NCI-H1092 (cell line): ENCODE data around the gene SCLT1.
A peak's percentile ranks its signal among the peaks of the same experiment; 100 is the strongest.
"Not testable (repeated sequence)": the region's sequence is repeated elsewhere in the genome, so short reads cannot be mapped to it uniquely, and the experiment has no call there.

Experiments
- DNase-seq: peaks from one replicate; lab custom pipeline; 2025; lab: John Stamatoyannopoulos, UW

SCLT1 gene

DNA sequence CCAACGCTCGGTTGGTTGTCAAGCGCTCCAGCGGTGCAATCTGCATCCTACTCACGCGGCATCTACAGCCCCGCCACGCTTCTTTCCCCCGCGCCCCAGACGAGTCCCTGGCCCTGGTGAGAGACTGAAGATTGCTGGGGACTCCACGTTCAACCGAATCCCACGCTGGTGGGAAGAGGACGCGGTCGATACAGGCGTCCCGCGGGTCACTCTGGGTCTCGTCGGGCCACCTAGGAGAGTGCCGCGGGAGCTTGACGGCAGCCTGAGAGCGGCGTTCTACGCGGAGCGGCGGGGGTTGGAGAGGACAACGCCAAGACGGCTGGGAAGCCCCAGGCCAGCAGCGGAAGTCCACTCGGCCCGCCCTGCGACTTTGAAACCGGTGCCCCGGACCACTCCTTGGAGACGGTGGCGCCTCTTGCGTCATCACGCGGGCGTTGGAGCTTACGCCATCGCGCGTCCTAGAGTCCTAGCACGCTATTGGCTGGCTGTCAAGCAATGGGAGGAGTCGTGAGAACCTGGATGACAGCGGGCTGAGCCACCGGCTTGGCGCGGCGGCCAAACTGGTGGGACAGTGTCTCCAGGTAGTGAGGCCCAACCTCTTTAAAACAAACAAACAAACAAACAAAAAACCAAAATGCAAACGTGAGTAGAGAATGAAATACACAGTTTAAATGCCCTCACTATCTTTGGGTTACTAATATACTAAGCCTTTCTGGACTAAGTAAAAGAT is at the start of gene SCLT1:
Gene SCLT1 (minus strand): TSS at position 349 of the 730 bp plus-strand sequence. CDS start 436 bp downstream, outside the sequence.
- DNase-seq: peak; percentile 98

DNA sequence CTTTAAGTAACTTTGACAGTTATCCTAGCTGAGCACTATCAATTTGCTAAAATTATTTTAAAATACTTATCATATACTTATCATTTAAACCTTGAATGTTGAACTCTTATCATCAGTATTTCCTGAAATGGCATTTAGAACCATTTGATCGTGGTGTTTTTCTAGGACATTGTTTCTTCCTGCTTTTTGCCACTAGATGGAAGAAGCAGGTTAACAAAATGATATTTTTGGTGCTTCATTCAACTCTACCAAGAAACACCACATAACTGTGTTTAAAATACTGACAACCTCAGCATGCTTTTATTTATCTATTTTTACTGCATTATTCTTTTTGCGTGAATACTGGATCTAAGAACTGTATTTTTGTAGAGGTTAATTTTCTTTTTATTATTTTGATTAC is 47.2 kb upstream of the SCLT1 start:
- no peak for DNase-seq

DNA sequence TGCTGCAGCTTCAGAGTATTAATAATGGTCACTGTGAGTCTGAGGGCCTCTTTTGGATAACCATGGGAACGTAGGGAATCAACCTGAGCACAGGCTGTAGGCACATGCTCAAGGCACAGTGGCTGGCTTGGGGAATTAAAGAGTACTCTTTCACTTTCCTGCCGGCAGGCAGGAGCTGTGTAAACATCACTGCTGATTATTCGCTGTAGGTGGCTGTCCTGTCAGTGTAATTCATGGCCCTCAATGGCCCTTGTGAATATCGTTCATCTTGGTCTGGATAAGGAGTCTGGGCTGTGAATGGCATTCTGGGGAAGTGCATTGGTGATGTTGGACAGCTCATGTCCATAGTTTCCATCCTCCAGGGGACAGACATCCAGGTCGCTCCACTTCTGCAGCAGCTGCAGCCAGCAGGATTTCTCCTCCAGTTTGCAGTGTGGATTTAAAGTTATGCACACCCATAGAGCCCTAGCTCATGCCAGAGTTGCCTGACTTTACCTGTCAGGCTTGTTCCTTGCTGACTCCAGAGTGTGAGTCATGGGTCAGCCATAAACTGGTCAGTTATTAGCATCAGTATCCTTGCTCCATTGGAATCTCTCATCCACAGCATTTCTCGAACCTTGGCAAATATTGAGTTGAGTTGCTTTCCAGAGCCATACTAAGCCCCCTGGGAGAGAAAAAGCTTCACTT is 45.6 kb upstream of the SCLT1 start:
- DNase-seq: no peak

DNA sequence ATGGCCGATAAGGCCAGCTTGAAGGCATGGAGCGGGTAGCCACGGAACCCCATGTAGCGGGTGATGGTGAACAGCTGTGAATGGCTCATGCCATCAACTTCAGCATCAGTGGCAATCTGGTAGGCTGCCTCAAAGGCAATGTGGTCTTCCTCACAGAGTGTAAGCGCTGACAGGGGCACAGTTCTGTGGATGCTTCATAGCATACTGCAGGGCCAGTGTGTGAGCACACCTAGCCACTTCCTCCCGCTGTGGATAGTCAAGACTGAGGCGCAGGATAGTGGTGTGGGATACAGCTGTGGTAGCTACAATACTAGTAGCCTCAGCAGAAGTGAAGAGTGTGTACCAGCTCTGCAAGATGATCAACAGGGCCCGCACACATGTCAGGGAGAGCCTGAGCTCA is 43.1 kb upstream of the SCLT1 start:
- no peak for DNase-seq

DNA sequence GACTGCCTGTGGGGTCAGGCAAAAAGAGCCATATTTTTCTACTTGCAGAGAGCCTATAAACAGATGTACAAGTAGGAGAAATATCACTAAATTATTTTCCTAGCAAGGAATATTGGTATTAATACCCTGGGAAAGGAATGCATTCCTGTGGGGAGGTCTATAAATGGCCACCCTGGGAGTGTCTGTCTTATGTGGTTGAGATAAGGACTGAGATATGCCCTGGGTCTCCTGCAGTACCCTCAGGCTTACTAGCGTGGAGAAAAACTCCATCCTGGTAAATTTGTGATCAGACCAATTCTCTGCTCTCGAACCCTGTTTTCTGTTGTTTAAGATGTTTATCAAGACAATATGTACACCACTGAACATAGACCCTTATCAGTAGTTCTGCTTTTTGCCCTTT is 38.0 kb upstream of the SCLT1 start:
- DNase-seq: no peak

DNA sequence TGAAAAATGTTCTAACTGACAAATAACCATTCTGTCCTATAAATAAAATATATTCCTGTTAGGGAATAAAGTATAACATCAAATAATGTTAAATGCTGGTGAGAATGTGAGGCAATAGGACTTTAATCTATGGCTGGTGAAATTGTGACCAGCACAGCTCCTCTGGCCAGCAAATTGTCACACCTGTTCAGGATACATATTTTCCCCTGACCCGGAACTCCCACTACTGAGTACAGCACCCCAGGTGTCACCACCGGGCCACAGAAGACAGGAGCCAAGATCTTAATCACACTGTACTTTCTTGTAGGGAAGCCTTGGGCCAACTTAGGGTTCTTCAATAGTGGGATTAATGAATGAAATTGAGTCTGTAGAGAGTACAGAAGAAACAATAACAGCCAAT is 35.8 kb upstream of the SCLT1 start:
- DNase-seq: no peak

DNA sequence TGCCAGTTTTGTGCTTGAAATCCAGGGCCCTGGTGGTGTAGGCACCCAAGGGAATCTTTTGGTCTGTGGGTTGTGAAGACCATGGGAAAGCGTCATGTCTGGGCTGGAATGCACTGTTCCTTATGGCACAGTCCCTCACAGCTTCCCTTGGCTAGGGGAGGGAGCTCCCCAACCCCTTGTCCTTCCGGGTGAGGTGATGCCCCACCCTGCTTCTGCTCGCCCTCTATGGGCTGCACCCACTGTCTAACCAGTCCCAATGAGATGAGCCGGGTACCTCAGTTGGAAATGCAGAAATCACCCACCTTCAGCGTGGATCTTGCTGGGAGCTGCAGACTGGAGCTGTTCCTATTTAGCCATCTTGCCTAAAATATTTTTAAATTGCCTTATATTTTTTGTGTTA is 33.3 kb upstream of the SCLT1 start:
- DNase-seq: not testable (repeated sequence)

DNA sequence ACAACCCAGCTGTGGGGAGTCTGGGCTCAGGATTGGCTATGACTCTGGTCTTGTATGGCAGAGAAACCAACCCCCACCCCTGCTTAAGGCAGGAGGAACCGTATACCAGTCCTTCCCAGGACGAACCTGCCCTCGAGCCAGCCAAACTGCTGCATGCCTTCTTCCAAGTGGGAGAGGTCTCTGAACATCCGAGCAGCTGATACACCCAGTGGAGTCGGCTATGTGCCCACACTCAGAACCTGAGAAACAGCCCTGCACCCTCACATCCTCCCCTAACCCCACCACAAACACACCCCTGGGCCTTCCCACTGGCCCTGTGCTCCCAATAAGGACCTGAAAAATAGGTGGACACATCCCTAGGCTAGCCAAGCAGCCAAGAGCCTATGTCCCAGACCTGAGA is 24.4 kb upstream of the SCLT1 start:
- no peak for DNase-seq

DNA sequence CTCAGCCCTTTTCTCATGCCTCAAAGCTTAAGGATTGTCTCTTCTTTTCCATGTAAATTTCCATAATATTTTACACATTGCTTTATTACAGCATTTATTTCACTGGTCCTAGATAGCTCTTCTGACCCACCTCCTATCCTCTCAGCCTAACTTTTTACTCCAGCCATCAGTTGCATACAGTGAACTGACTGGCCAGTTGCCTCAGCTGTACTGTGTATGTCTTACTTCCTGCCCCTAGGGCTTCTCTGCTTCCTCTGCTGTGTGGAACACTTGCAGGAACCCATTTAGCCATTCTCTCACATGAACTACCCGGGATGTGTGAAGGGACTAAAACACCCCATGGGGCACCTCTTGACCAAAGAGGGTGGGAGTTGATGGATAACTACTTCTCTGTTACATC is 20.6 kb upstream of the SCLT1 start:
- DNase-seq: no peak

DNA sequence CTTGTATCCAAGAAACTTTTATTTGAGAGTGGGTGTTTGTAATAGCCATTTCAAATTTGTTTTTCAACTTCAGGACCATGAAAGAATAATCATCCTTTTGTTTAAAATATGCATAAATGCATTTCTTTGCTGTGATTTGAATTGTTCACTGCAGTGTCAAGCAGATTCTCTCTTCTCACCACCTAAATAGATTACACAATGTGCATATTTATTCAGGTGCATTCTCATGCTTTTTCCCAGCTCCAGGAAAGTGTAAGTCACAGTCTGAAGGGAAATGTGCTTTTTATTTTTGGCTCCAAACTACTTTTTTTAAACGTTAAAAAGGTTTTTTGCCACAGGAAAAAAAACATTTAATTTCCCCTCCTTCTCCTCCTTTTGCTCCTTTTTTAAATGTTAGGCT is 20.1 kb upstream of the SCLT1 start:
- DNase-seq: no peak

DNA sequence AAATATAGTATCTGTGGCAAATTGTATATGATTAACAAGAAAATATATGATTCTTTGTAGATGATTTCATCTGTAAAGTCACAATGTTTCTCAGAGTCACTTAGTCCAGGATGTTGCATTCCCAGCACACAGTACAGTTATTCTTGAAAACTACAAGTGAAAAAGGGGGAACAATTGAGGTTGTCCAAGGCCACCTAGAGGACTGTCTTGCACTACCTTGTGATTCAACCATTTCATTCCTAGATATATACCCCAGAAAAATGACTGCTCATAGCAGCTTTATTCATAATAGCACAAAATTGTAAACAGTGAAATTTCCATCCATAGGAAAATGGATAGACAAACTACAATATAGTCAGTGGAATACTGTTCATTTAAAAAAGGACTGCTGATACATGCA is 18.6 kb upstream of the SCLT1 start:
- no peak for DNase-seq

DNA sequence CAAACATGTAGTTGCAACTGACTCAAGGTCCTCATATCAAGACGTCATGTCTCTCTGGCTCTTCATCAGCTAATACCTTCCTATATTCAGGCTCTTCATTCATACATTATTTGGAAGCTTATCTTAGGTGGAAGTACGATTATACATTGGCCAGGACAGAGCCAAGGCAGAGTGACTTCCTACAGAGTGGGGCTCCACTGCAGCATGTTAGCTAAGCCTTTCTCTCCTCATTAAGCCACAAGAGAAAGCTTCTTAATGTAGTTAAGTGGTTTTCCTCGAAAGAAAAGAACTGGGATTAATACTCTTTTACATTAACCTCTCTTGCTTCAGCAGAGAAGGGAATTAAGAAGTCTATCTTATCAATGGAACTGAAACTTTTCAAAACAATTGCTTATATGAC is 17.6 kb upstream of the SCLT1 start:
- DNase-seq: no peak

DNA sequence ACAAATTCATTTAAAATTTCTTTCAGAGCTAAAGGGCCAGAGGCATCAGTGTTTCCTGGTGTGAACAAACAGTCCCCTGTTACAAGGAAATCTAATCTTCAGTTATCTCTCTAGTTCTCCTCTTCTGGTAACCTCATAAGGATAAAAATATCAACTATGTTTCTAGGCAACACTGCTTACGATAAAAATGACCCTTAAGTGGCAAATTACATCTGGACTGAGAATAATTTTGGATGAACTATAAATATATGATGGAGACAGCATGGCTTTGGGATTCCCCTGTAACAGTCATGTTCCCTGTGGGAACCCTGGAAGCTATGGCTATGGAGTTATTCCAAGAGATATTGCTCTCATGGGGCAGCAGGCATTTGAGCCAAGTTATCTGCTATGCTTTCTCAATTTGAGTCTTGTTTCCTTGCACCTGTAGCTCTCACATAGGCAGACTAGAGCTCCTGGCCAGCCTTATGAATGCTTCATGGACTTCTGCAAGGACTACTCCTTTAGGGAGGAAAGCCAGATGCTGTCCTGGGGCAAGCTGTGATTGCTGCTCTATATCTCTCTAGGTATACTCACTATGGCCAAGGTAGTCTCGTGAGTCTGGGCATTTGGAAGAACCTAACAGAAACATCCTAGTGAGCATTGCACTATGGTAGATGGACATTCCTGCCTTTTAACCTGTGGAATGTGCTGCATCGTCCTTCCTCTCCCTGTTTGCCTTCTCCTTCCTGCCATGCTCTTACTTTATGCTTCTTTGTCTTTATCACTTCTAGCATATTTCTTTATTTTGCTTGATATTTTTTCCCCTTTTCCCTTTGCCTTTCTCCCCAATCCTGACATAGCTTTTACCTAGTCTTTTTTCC is 16.9 kb upstream of the SCLT1 start:
- DNase-seq: no peak

DNA sequence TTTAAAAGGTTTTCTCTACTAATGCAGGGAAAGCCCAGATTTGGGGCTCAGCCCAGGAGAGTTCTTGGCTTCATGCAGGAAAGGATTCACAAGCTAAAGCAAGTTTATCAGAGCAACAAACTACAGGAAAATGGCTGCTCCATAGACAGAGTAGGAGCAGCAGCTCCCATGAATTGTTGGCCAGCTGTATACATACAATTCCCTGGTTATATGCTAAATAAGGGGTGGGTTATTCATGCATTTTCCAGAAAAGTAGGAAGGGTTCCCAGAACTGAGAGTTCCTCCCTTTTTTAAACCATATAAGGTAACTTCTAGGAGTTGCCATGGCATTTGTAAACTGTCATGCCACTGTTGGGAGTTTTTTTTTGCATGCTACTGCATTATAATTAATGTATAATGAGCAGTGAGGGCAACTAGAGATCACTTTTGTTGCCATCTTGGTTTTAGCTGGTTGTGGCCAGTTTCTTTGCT is 5.2 kb upstream of the SCLT1 start:
- DNase-seq: no peak

DNA sequence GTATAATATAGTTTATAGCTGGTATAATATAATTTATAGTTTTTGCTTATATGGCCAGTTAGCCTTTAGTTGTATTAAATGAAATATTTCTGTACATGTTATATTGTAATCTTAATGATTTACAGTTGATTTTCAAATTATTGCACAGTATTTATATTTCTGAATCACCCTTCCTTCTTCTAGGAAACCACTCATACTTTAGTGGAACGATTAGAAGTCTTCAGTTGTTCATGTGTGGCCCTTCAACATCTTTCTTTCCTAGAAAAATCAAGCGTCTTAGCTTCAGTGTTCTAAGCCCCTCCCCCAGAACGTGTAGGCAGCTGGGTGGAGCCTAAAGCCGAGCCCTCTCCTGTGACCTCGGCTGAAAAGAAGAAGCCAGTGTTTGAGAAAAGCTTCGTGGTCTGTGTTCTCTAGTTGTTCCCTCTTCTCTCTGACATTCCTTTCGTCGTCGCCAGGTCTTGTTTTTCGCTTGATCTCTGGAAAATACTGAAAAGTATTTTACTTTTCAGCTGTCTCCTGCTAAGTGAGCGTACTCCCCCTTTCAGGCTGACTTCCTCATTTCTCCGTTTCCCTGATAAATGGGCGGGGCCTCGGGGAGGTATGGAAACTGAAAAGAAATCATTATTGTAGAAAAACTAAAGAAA is 2.6 kb upstream of the SCLT1 start, which contains the start of gene C4orf33:
Gene C4orf33 (plus strand): TSS at position 342 of the 644 bp plus-strand sequence. CDS start 6,459 bp downstream, outside the sequence.
- DNase-seq: no peak

DNA sequence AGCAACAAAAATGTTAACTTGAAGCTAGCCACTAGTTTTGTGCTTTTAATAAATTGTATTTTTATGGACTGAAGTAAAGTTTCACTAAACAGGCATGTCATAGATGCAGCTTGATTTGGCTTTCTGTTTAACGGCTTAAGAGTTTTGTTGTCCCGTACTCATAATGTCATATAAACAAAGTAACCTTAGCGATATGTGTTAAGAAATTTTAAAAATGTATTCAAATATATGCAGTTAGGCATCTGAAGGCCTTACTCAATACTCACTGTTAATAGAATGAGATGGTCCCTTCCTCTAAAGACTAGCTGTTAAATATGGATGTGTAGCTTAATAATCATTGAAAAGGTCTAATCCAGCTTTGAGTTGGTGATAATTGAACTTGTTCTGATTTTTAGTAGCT is 1.0 kb upstream of the SCLT1 start:
- DNase-seq: no peak

DNA sequence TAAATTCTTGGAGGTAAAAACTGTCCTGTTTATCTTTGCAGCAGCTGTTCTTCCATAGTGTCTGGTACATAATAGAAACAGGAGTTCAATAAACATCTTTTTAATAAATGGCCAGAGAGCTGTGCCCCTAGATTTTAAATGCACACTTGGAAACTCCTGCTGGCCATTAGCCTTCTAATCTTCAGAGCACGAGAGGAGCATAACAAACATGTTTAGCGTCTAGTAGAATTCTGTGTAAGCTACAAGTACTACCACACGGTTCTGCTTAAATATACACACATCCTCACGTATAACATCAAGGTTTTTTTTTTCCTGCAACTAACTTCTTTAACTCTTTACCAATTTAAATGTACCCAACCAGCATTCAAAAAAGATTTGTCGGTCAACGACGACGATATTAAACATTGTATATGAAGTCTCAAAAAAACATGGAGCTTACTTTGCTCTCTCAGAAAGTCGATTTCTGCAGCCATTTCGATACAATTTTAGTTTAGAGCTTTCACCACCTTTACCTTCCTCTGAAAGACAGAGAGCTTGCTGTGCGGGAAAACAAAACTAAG is 628 bp downstream of the SCLT1 start:
- no peak for DNase-seq

DNA sequence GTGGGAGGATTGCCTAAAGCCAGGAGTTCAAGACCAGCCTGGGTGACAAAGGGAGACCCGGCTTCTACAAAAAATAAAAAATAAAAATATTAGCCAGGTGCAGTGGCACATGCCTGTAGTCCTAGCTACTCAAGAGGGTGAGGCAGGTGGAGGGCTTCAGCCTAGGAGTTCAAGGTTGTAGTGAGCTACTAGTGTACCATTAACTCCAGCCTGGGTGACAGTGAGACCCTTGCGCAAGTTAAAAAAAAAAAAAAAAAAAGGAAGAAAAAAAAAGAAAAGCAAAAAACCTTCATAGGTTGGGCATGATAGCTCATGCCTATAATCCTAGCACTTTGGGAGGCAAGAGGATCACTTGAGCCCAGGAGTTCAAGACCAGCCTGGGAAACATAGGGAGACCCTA is 5.8 kb downstream of the SCLT1 start:
- no peak for DNase-seq

DNA sequence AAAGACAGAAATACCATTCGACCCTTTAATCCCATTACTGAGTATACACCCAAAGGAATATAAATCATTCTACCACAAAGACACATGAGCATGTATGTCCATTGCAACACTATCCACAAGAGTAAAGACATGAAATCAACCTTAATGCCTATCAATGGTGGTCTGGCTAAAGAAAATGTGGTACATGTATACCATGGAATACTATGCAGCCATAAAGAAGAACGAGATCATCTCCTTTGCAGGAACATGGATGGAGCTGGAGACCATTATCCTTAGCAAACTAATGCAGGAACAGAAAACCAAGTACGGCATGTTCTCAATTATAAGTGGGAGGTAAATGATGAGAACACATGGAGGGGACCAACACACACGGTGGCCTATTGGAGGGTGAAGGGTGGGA is 7.9 kb downstream of the SCLT1 start:
- no peak for DNase-seq

DNA sequence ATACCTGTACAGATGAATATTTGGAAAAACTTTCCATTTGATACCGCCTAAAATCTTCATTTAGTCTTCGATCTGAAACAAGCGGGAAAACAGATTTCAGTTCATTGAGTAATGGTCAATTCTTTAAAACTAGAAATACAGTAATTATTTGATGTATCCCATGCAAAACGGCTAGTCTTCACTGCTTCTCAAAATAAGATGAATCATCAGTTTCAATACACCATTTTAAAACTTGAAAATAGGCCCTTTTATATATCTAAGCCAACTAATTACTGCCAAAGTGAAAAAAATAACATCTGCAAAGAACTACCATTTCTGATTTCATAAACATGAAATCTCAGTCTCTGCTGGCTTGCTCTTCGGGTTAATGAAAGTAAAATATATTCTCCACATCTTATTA is 11.0 kb downstream of the SCLT1 start:
- DNase-seq: no peak

DNA sequence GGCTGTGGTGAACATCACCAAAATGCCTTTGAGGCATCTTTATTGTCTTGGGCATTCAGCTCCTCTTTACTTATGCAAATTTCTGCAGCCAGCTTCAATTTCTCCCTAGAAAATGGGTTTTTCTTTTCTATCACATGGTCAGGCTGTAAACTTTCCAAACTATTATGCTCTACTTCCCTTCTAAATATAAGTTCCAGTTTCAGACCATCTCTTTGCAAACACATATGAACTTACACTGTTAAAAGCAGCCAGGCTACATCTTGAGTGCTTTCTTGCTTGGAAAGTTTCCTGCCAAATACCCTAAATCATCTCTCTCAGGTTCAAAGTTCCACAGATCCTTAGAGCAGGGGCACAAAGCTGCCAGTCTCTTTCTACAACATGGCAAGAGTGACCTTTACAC is 13.2 kb downstream of the SCLT1 start:
- no peak for DNase-seq

DNA sequence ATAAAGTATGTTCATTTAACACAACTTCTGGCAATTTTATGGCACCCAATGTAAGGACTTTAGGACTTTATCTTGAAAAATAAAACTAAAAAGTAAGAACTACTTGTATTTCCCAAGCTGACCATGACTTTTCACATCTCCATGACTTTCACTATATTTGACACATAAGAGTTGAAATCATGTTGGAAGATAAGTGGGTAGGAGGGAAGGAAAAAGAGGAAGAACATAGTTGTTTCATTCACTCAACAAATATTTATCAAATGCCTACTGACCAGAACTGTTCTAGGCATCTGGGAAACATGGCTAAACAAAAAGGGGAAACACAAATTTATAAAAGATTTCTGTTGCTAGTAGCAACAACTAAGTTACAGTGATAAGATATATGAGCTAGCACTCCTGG is 16.0 kb downstream of the SCLT1 start:
- no peak for DNase-seq
